H9 (cell line): ENCODE results near the gene ZNF609. TPM values are rescaled to one million over a fixed set of nuclear protein-coding genes. Genes with fewer than 3 reads are reported as not detected.

Source experiments
- DNase-seq: peaks from one replicate; pipeline ENCODE4 v3.0.0-alpha.2; 2017
- H2AFZ ChIP-seq: one replicate; pipeline ENCODE4 v1.6.1; 2013; ENCODE audit warnings: mild to moderate bottlenecking, low read length, control low read depth, moderate library complexity
- H2AK5ac ChIP-seq: 2 replicates; pipeline ENCODE4 v1.6.1; 2013; ENCODE audit warnings: low read length, control low read depth, mixed read lengths; ENCODE audit not compliant: insufficient read length
- H2BK120ac ChIP-seq: one replicate; pipeline ENCODE4 v1.6.1; 2013; ENCODE audit warnings: low read depth, mild to moderate bottlenecking, low read length, control low read depth, inconsistent platforms; ENCODE audit not compliant: poor library complexity, severe bottlenecking
- H2BK12ac ChIP-seq: 2 replicates; pipeline ENCODE4 v1.6.1; 2013; ENCODE audit warnings: low read length, control low read depth, mixed read lengths, low read depth; ENCODE audit not compliant: insufficient read length
- H2BK15ac ChIP-seq: 2 replicates; pipeline ENCODE4 v1.6.1; 2013; ENCODE audit warnings: low read depth, low read length, control low read depth
- H2BK20ac ChIP-seq: one replicate; pipeline ENCODE4 v1.6.1; 2013; ENCODE audit warnings: low read depth, mild to moderate bottlenecking, low read length, control low read depth, inconsistent platforms; ENCODE audit not compliant: poor library complexity, severe bottlenecking
- H2BK5ac ChIP-seq: 2 replicates; pipeline ENCODE4 v1.6.1; 2013; ENCODE audit warnings: low read length, control low read depth, mixed read lengths; ENCODE audit not compliant: insufficient read length
- H3K14ac ChIP-seq: 2 replicates; pipeline ENCODE4 v1.6.1; 2013; ENCODE audit warnings: low read length, control low read depth; ENCODE audit not compliant: insufficient read depth
- H3K18ac ChIP-seq: 2 replicates; pipeline ENCODE4 v1.6.1; 2013; ENCODE audit warnings: low read depth, mild to moderate bottlenecking, mixed read lengths, low read length, control low read depth; ENCODE audit not compliant: insufficient read length
- H3K23ac ChIP-seq: 2 replicates; pipeline ENCODE4 v1.6.1; 2013; ENCODE audit warnings: low read length, control low read depth, mixed read lengths, low read depth; ENCODE audit not compliant: insufficient read length
- H3K23me2 ChIP-seq: 2 replicates; pipeline ENCODE4 v1.6.1; 2013; ENCODE audit warnings: low read depth, mild to moderate bottlenecking, mixed read lengths, low read length, control low read depth; ENCODE audit not compliant: insufficient read length, poor library complexity, severe bottlenecking
- H3K27ac ChIP-seq: 2 replicates; pipeline ENCODE4 v1.5.1; 2013; ENCODE audit warnings: low read length, control low read depth, mixed read lengths, low read depth; ENCODE audit not compliant: insufficient read length
- H3K27me3 ChIP-seq: 2 replicates; pipeline ENCODE4 v1.6.1; 2013; ENCODE audit warnings: low read length, control low read depth, inconsistent platforms; ENCODE audit not compliant: insufficient read depth
- H3K4ac ChIP-seq: 2 replicates; pipeline ENCODE4 v1.6.1; 2013; ENCODE audit warnings: low read depth, mild to moderate bottlenecking, control low read depth, inconsistent platforms, low read length, moderate library complexity
- H3K4me1 ChIP-seq: 2 replicates; pipeline ENCODE4 v1.6.1; 2013; ENCODE audit warnings: low read length, control low read depth, inconsistent platforms; ENCODE audit not compliant: insufficient read depth
- H3K4me2 ChIP-seq: 2 replicates; pipeline ENCODE4 v1.6.1; 2013; ENCODE audit warnings: low read length, control low read depth, mixed read lengths; ENCODE audit not compliant: insufficient read length, insufficient read depth
- H3K56ac ChIP-seq: 2 replicates; pipeline ENCODE4 v1.6.1; 2013; ENCODE audit warnings: low read depth, mild to moderate bottlenecking, mixed read lengths, low read length, control low read depth; ENCODE audit not compliant: insufficient read length
- H3K79me1 ChIP-seq: 2 replicates; pipeline ENCODE4 v1.6.1; 2013; ENCODE audit warnings: low read depth, mild to moderate bottlenecking, moderate library complexity, low read length, control low read depth, inconsistent platforms; ENCODE audit not compliant: insufficient read depth, poor library complexity, severe bottlenecking
- H3K79me2 ChIP-seq: 2 replicates; pipeline ENCODE4 v1.6.1; 2013; ENCODE audit warnings: low read length, control low read depth, inconsistent platforms; ENCODE audit not compliant: insufficient read depth
- H3K9ac ChIP-seq: 2 replicates; pipeline ENCODE4 v1.6.1; 2013; ENCODE audit warnings: low read length, control low read depth, mixed read lengths; ENCODE audit not compliant: insufficient read length; ENCODE audit errors: extremely low read depth
- H3K9me3 ChIP-seq: one replicate; pipeline ENCODE4 v1.6.1; 2013; ENCODE audit warnings: low read depth, low read length, inconsistent platforms; ENCODE audit not compliant: control insufficient read depth
- H3T11ph ChIP-seq: one replicate; pipeline ENCODE4 v1.6.1; 2013; ENCODE audit warnings: mild to moderate bottlenecking, low read length, control low read depth, inconsistent platforms
- H4K20me1 ChIP-seq: one replicate; pipeline ENCODE4 v1.6.1; 2013; ENCODE audit not compliant: control insufficient read depth, insufficient read length, insufficient read depth
- H4K5ac ChIP-seq: 2 replicates; pipeline ENCODE4 v1.6.1; 2013; ENCODE audit warnings: low read depth, mild to moderate bottlenecking, mixed read lengths, low read length, control low read depth; ENCODE audit not compliant: insufficient read length
- H4K8ac ChIP-seq: replicated peaks from 2 replicates; pipeline ENCODE4 v1.6.1; 2013; ENCODE audit warnings: low read length, control low read depth, mixed read lengths, low read depth; ENCODE audit not compliant: insufficient read length
- H4K91ac ChIP-seq: 2 replicates; pipeline ENCODE4 v1.6.1; 2013; ENCODE audit warnings: low read depth, mild to moderate bottlenecking, moderate library complexity, mixed read lengths, low read length, control low read depth; ENCODE audit not compliant: insufficient read length
- H3K27ac Mint-ChIP-seq, 3 experiments: 2 replicates in 2 of 3; 3 replicates in 1 of 3; pipeline ENCODE4 v1.8.0; 2020 to 2021; ENCODE audit warnings: mixed read lengths in 3 of 3, mild to moderate bottlenecking in 1 of 3, moderate library complexity in 1 of 3
- H3K27me3 Mint-ChIP-seq: 2 replicates; pipeline ENCODE4 v1.8.0; 2021; ENCODE audit warnings: low read depth, mild to moderate bottlenecking, moderate library complexity, mixed read lengths
- H3K36me3 Mint-ChIP-seq, 3 experiments: 2 replicates in 2 of 3; 3 replicates in 1 of 3; pipeline ENCODE4 v1.8.0; 2020 to 2021; ENCODE audit warnings: low read depth in 3 of 3, mixed read lengths in 3 of 3; ENCODE audit not compliant: insufficient read depth in 1 of 3
- H3K4me1 Mint-ChIP-seq, 2 experiments: 2 replicates each; pipeline ENCODE4 v1.8.0; 2020; ENCODE audit warnings: mixed read lengths in 2 of 2
- H3K4me3 Mint-ChIP-seq, 2 experiments: 2 replicates in 1 of 2; 3 replicates in 1 of 2; pipeline ENCODE4 v1.8.0; 2020 to 2021; ENCODE audit warnings: mild to moderate bottlenecking in 2 of 2, mixed read lengths in 2 of 2, moderate library complexity in 1 of 2
- H3K9me3 Mint-ChIP-seq, 2 experiments: 2 replicates in 1 of 2; 3 replicates in 1 of 2; pipeline ENCODE4 v1.8.0; 2020; ENCODE audit warnings: mild to moderate bottlenecking in 2 of 2, mixed read lengths in 2 of 2, moderate library complexity in 1 of 2
- WGBS: extraction: QIAGEN DNeasy Blood & Tissue Kit; methylation state at CpG from one replicate; pipeline ENCODE4 v1.1.7; 2013; ENCODE audit warnings: missing lambda C conversion rate, low lambda C conversion rate, mixed read lengths; ENCODE audit not compliant: insufficient read length; ENCODE audit errors: extremely low coverage; 5-methylcytosine and 5-hydroxymethylcytosine counted together
- total RNA-seq: library from RNA; stranded (reverse); gene quantifications from 2 replicates; pipeline ENCODE4 v1.2.1, GENCODE V29; 2021
- TF ChIP-seq, protein P1 (sequence below): fragments of 200-600 bp; sonication (generic); conservative IDR thresholded peaks from 3 replicates; pipeline ENCODE4 v1.8.0; 2021; ENCODE audit warnings: antibody characterized with exemption, mild to moderate bottlenecking

ZNF609 gene
- total RNA-seq, 1 experiment from 2014 or later: 45.3 TPM

DNA sequence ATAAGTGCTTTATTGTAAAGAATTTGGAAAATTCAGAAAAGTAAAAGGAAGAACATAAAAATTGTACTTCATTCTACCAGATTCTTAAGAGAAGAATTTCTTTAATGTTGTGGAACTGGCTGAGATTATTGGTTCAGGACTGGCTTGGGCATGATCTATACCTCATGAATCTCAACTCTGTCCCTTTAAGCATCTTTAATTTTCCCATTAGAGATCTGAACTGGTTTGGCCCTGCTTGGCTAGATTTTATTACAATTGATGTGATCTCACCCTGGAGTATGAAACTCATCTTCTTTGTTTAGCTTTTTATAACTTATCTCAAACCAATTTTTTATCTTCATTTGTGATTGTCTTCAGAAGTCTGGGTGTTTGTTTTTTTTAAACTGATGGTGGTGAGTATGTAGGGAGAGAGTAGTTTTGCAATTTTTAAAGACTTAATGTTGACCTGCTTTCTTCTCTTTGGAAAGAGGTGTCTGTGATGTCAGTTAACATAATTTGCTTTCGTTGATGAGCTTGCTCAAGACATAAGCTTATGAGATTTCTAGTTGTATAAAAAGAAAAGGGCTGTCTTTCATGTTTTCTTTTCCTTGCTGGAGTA is 61.9 kb downstream of the ZNF609 start:
- TF ChIP-seq, protein P1, sequence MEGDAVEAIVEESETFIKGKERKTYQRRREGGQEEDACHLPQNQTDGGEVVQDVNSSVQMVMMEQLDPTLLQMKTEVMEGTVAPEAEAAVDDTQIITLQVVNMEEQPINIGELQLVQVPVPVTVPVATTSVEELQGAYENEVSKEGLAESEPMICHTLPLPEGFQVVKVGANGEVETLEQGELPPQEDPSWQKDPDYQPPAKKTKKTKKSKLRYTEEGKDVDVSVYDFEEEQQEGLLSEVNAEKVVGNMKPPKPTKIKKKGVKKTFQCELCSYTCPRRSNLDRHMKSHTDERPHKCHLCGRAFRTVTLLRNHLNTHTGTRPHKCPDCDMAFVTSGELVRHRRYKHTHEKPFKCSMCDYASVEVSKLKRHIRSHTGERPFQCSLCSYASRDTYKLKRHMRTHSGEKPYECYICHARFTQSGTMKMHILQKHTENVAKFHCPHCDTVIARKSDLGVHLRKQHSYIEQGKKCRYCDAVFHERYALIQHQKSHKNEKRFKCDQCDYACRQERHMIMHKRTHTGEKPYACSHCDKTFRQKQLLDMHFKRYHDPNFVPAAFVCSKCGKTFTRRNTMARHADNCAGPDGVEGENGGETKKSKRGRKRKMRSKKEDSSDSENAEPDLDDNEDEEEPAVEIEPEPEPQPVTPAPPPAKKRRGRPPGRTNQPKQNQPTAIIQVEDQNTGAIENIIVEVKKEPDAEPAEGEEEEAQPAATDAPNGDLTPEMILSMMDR: no peak
- Histone ChIP-seq H2BK15ac (no peak overlapping the region), H4K20me1 (no peaks in the 10 kb centered on the region), H2AK5ac (no peak overlapping the region), H4K5ac (no peak overlapping the region), H3K79me2 (peaks cover 13% of the 10 kb centered on the region; the same call in 1 of the 2 replicates), H3K4me2 (no peak overlapping the region), H3K14ac (no peak overlapping the region), H2BK12ac (no peak overlapping the region), H2AFZ (no peak overlapping the region), H3K9ac (no peak overlapping the region), H3K4me1 (no peaks in the 10 kb centered on the region; the same call in 1 of the 2 replicates), H2BK5ac (no peak overlapping the region), H3K27me3 (no peaks in the 10 kb centered on the region), H2BK20ac (no peak overlapping the region), H3K18ac (no peak overlapping the region), H3K23me2 (no peaks in the 10 kb centered on the region), H3K79me1 (peaks cover 23% of the 10 kb centered on the region), H3K27ac (no peak overlapping the region), H3K4ac (no peak overlapping the region), H4K8ac (no peak overlapping the region), H3T11ph (no peak overlapping the region), H3K23ac (no peak overlapping the region), H3K9me3 (no peaks in the 10 kb centered on the region), H2BK120ac (no peak overlapping the region), H4K91ac (no peak overlapping the region), H3K56ac (no peak overlapping the region)
- Mint-ChIP-seq H3K27ac (peak overlapping the region in 2 of 3 experiments; percentile 23 to 26; a peak in 3 of 7 replicates), H3K36me3 (no peaks in the 10 kb centered on the region), H3K4me1 (peaks cover 47 to 48% of the 10 kb centered on the region in 2 experiments), H3K9me3 (no peaks in the 10 kb centered on the region), H3K27me3 (no peaks in the 10 kb centered on the region), H3K4me3 (no peak overlapping the region)
- DNase-seq: no peak
- WGBS: no CpG with 5 or more reads among the region's 1 CpG
